Loucy (cell line): ENCODE results near the gene SDK2.

Experiments used
- H2AFZ ChIP-seq: fragments of 200-600 bp; sonication (generic); 2 replicates; pipeline ENCODE4 v1.6.0; 2016; ENCODE audit warnings: antibody characterized with exemption, mild to moderate bottlenecking, low read length, moderate library complexity
- H3F3A ChIP-seq: fragments of 200-600 bp; 2 replicates; pipeline ENCODE4 v1.6.0; 2016; ENCODE audit warnings: antibody characterized with exemption, low read depth, mild to moderate bottlenecking
- H3K27me3 ChIP-seq: fragments of 200-600 bp; sonication (generic); 2 replicates; pipeline ENCODE4 v1.6.1; 2014; ENCODE audit warnings: low read length, mild to moderate bottlenecking; ENCODE audit not compliant: insufficient read depth, poor library complexity, severe bottlenecking
- H3K36me3 ChIP-seq: fragments of 200-600 bp; sonication (generic); 2 replicates; pipeline ENCODE4 v1.6.1; 2016; ENCODE audit warnings: low read length; ENCODE audit not compliant: insufficient read depth
- H3K4me1 ChIP-seq: fragments of 200-600 bp; sonication (generic); 2 replicates; pipeline ENCODE4 v1.5.1; 2014; ENCODE audit warnings: low read length, mild to moderate bottlenecking; ENCODE audit not compliant: insufficient read depth, poor library complexity, severe bottlenecking
- H3K4me2 ChIP-seq: fragments of 200-600 bp; sonication (generic); 2 replicates; pipeline ENCODE4 v1.6.0; 2014; ENCODE audit warnings: antibody characterized with exemption, low read length, low read depth, mild to moderate bottlenecking; ENCODE audit not compliant: poor library complexity, severe bottlenecking
- H3K4me3 ChIP-seq: fragments of 200-600 bp; sonication (generic); 2 replicates; pipeline ENCODE4 v1.5.1; 2014; ENCODE audit warnings: low read length, mild to moderate bottlenecking, mixed read lengths; ENCODE audit not compliant: poor library complexity, severe bottlenecking
- H3K79me2 ChIP-seq: fragments of 200-600 bp; sonication (generic); 2 replicates; pipeline ENCODE4 v1.6.1; 2014; ENCODE audit warnings: low read length; ENCODE audit not compliant: insufficient read depth
- H3K9ac ChIP-seq: fragments of 200-600 bp; sonication (generic); 2 replicates; pipeline ENCODE4 v1.6.0; 2014; ENCODE audit warnings: mild to moderate bottlenecking, low read depth, low read length, moderate library complexity; ENCODE audit not compliant: poor library complexity, severe bottlenecking
- H3K9me2 ChIP-seq: fragments of 200-600 bp; sonication (generic); replicated peaks from 2 replicates; pipeline ENCODE4 v1.6.1; 2016; ENCODE audit warnings: low read depth, low read length, mixed read lengths
- H3K9me3 ChIP-seq: fragments of 200-600 bp; sonication (generic); 2 replicates; pipeline ENCODE4 v1.6.1; 2014; ENCODE audit warnings: mild to moderate bottlenecking, antibody characterized with exemption, low read length, low read depth; ENCODE audit not compliant: insufficient read depth
- H4K20me1 ChIP-seq: fragments of 200-600 bp; sonication (generic); 2 replicates; pipeline ENCODE4 v1.6.0; 2014; ENCODE audit warnings: antibody characterized with exemption, low read length, mild to moderate bottlenecking; ENCODE audit not compliant: insufficient read depth, poor library complexity, severe bottlenecking
- EZH2phosphoT487 ChIP-seq: fragments of 200-600 bp; IDR thresholded peaks from 2 replicates; pipeline ENCODE4 v1.6.1; 2018; ENCODE audit warnings: antibody characterized with exemption, mild to moderate bottlenecking, moderate library complexity, borderline replicate concordance
- TF ChIP-seq, protein P1 (sequence below): fragments of 200-600 bp; sonication (generic); conservative IDR thresholded peaks from 2 replicates; pipeline ENCODE4 v1.5.1; 2014; ENCODE audit warnings: mild to moderate bottlenecking, antibody characterized with exemption, low read length

SDK2 gene

GRCh38 chr17:73436954-73437353 is 207.3 kb downstream of the SDK2 start:
- Histone ChIP-seq H4K20me1 (no peaks in the 10 kb centered on the region), H3K9me3 (no peaks in the 10 kb centered on the region), H3K4me1 (no peaks in the 10 kb centered on the region), H3K36me3 (no peaks in the 10 kb centered on the region; the same call in 1 of the 2 replicates), H3K79me2 (no peaks in the 10 kb centered on the region), H3K4me3 (no peak overlapping the region), H3K27me3 (no peaks in the 10 kb centered on the region), H2AFZ (no peak overlapping the region), H3K9me2 (no peaks in the 10 kb centered on the region), H3K9ac (no peak overlapping the region), H3F3A (no peaks in the 10 kb centered on the region), H3K4me2 (no peak overlapping the region)
- TF ChIP-seq, protein P1, sequence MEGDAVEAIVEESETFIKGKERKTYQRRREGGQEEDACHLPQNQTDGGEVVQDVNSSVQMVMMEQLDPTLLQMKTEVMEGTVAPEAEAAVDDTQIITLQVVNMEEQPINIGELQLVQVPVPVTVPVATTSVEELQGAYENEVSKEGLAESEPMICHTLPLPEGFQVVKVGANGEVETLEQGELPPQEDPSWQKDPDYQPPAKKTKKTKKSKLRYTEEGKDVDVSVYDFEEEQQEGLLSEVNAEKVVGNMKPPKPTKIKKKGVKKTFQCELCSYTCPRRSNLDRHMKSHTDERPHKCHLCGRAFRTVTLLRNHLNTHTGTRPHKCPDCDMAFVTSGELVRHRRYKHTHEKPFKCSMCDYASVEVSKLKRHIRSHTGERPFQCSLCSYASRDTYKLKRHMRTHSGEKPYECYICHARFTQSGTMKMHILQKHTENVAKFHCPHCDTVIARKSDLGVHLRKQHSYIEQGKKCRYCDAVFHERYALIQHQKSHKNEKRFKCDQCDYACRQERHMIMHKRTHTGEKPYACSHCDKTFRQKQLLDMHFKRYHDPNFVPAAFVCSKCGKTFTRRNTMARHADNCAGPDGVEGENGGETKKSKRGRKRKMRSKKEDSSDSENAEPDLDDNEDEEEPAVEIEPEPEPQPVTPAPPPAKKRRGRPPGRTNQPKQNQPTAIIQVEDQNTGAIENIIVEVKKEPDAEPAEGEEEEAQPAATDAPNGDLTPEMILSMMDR = no peak
- TF ChIP-seq EZH2phosphoT487 = no peak

GRCh38 chr17:73435412-73435811 is 208.8 kb downstream of the SDK2 start:
- H3K27me3 ChIP-seq = no peaks in the 10 kb centered on the region

DNA sequence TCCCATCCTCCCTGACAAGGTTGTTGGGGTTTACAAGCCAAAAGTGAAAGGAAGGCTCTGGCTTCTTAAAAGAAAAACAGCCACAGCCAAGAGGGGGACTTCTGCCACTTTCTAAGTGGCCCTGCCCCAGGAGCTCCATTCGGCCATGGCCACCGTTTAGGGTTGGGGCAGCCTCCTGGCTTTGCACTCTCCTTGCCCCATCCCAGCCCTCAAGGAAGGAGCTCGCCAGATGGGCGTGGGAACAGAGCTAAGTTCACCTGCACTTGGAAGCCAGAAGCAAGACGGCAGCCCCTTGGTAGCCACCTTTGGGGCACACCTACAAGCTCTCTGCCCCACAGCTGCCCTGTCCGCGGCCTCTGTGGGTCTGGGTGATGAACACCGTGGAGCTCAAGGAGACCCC is 210.1 kb downstream of the SDK2 start:
- H4K20me1 ChIP-seq = no peaks in the 10 kb centered on the region
- H3K9me3 ChIP-seq = no peaks in the 10 kb centered on the region
- H3K9ac ChIP-seq = no peak overlapping the region
- H3K79me2 ChIP-seq = no peaks in the 10 kb centered on the region
- no peaks in the 10 kb centered on the region for H3K27me3 ChIP-seq
- no peak overlapping the region for H3K4me2 ChIP-seq
- H3K4me1 ChIP-seq = peaks cover 14% of the 10 kb centered on the region
- H2AFZ ChIP-seq = no peak overlapping the region
- no peak overlapping the region for H3K4me3 ChIP-seq
- TF ChIP-seq, protein P1 = no peak
- no peak for TF ChIP-seq EZH2phosphoT487
- H3K36me3 ChIP-seq = no peaks in the 10 kb centered on the region; the same call in 1 of the 2 replicates
- H3K9me2 ChIP-seq = no peaks in the 10 kb centered on the region
- no peaks in the 10 kb centered on the region for H3F3A ChIP-seq

More at GRCh38 chr17:73435412-73435811, 208.8 kb downstream of the SDK2 start:
- no peaks in the 10 kb centered on the region for H3F3A ChIP-seq
- no peak overlapping the region for H3K4me3 ChIP-seq
- H2AFZ ChIP-seq = no peak overlapping the region
- no peaks in the 10 kb centered on the region for H3K9me3 ChIP-seq
- H4K20me1 ChIP-seq = no peaks in the 10 kb centered on the region
- TF ChIP-seq, protein P1 = no peak
- TF ChIP-seq EZH2phosphoT487 = no peak
- no peaks in the 10 kb centered on the region for H3K79me2 ChIP-seq
- no peak overlapping the region for H3K9ac ChIP-seq
- H3K4me2 ChIP-seq = no peak overlapping the region
- H3K36me3 ChIP-seq = no peaks in the 10 kb centered on the region; the same call in 1 of the 2 replicates
- peaks cover 4% of the 10 kb centered on the region for H3K4me1 ChIP-seq
- no peaks in the 10 kb centered on the region for H3K9me2 ChIP-seq
